B cell (primary cell): ENCODE measurements around the gene USP20. TPM values are rescaled to one million over a fixed set of nuclear protein-coding genes. Genes with fewer than 3 reads are reported as not detected.
"Not testable (repeated sequence)": the region's sequence is repeated elsewhere in the genome, so short reads cannot be mapped to it uniquely, and the experiment has no call there.

Experiments used
- ATAC-seq: fragments of 200-7000 bp; cut with Tn5 transposase; one replicate; pipeline ENCODE4 v1.10.0; 2021; ENCODE audit warnings: low read depth, mild to moderate bottlenecking, moderate number of reproducible peaks, moderate library complexity
- CTCF ChIA-PET: fragments of 350-600 bp; sonication (Branson Sonifier 250); formaldehyde crosslinking; loops from one replicate; lab custom pipeline; 2021; ENCODE audit warnings: antibody characterized with exemption, inconsistent platforms; lab: Charles Lee
- POLR2A ChIA-PET: fragments of 350-600 bp; sonication (Branson Sonifier 250); formaldehyde crosslinking; loops from one replicate; lab custom pipeline; 2021; ENCODE audit warnings: antibody characterized with exemption; lab: Charles Lee
- DNase-seq: peaks from one replicate; pipeline ENCODE4 v3.0.0; 2013
- H2AFZ ChIP-seq: 2 replicates; pipeline ENCODE4 v1.6.1; 2012; ENCODE audit warnings: mild to moderate bottlenecking, low read depth, low read length; ENCODE audit not compliant: insufficient read depth, poor library complexity, severe bottlenecking
- H3K27ac ChIP-seq, 2 donors: 1 replicate in 1 of 2; 2 replicates in 1 of 2; pipeline ENCODE4 v1.5.1; 2012 to 2013; ENCODE audit warnings: low read length in 2 of 2, mild to moderate bottlenecking in 2 of 2, moderate library complexity in 1 of 2
- H3K27me3 ChIP-seq, 4 experiments: fragments of 200-600 bp in 1 of 4; sonication (generic) in 1 of 4; replicated peaks in 1 of 4; 1 replicate in 2 of 4; 2 replicates in 2 of 4; pipeline versions ENCODE4 v1.6.1 to v1.7.0; 2013 to 2016; ENCODE audit warnings: low read length in 3 of 4, mild to moderate bottlenecking in 2 of 4, mixed read lengths in 1 of 4, moderate library complexity in 1 of 4; ENCODE audit not compliant: insufficient read depth in 4 of 4, control insufficient read depth in 3 of 4; ENCODE audit errors: control extremely low read depth in 1 of 4
- H3K36me3 ChIP-seq, 2 experiments: replicated peaks in 1 of 2; 1 replicate in 1 of 2; 2 replicates in 1 of 2; pipeline versions ENCODE4 v1.6.1 to v1.7.1; 2013; ENCODE audit warnings: low read length in 1 of 2; ENCODE audit not compliant: insufficient read depth in 2 of 2, control insufficient read depth in 1 of 2; ENCODE audit errors: control extremely low read depth in 1 of 2, extremely low read depth in 1 of 2
- H3K4me1 ChIP-seq, 2 donors: fragments of 200-600 bp in 1 of 2; sonication (generic) in 1 of 2; 1 replicate in 1 of 2; 2 replicates in 1 of 2; pipeline versions ENCODE4 v1.5.1 to v1.6.1; 2013 to 2017; ENCODE audit warnings: low read length in 2 of 2; ENCODE audit not compliant: control insufficient read depth in 2 of 2, insufficient read depth in 2 of 2
- H3K4me2 ChIP-seq: replicated peaks from 2 replicates; pipeline ENCODE3; 2012; ENCODE audit warnings: mild to moderate bottlenecking, low read depth, low read length; ENCODE audit not compliant: poor library complexity, severe bottlenecking
- H3K4me3 ChIP-seq, 5 experiments: fragments of 200-600 bp in 1 of 5; sonication (generic) in 1 of 5; 1 replicate in 3 of 5; 2 replicates in 2 of 5; pipeline versions ENCODE4 v1.5.1 to v1.7.0; 2011 to 2016; ENCODE audit warnings: low read length in 4 of 5, mild to moderate bottlenecking in 4 of 5, low read depth in 2 of 5, control low read depth in 1 of 5, moderate library complexity in 1 of 5; ENCODE audit not compliant: insufficient read depth in 1 of 5; ENCODE audit errors: control extremely low read depth in 1 of 5, extremely low read depth in 1 of 5
- H3K79me2 ChIP-seq: fragments of 200-600 bp; sonication (generic); one replicate; pipeline ENCODE4 v1.6.0; 2016; ENCODE audit warnings: low read length; ENCODE audit not compliant: control insufficient read depth, insufficient read depth
- H3K9ac ChIP-seq: fragments of 200-600 bp; sonication (generic); 2 replicates; pipeline ENCODE4 v1.6.1; 2017; ENCODE audit warnings: mild to moderate bottlenecking, low read length, moderate library complexity
- H3K9me3 ChIP-seq, 3 donors: one replicate each; pipeline versions ENCODE4 v1.6.1 to v1.7.1; 2013; ENCODE audit warnings: low read length in 2 of 3; ENCODE audit not compliant: control insufficient read depth in 2 of 3, insufficient read depth in 1 of 3; ENCODE audit errors: control extremely low read depth in 1 of 3
- H4K20me1 ChIP-seq: 2 replicates; pipeline ENCODE4 v1.6.0; 2012; ENCODE audit warnings: mild to moderate bottlenecking, low read length; ENCODE audit not compliant: insufficient read depth, control insufficient read depth, poor library complexity, severe bottlenecking
- H3K27ac Mint-ChIP-seq: one replicate; pipeline ENCODE4 v1.8.0; 2021; ENCODE audit warnings: mixed read lengths
- H3K27me3 Mint-ChIP-seq: one replicate; pipeline ENCODE4 v1.8.0; 2021; ENCODE audit warnings: mixed read lengths
- H3K4me1 Mint-ChIP-seq: one replicate; pipeline ENCODE4 v1.8.0; 2021; ENCODE audit warnings: mixed read lengths
- H3K4me3 Mint-ChIP-seq: one replicate; pipeline ENCODE4 v1.8.0; 2021; ENCODE audit warnings: mixed read lengths
- H3K9me3 Mint-ChIP-seq: one replicate; pipeline ENCODE4 v1.8.0; 2022; ENCODE audit warnings: mixed read lengths; ENCODE audit not compliant: insufficient read depth
- EZH2 ChIP-seq: IDR thresholded peaks from 2 replicates; pipeline ENCODE4 v1.6.1; 2012; ENCODE audit warnings: borderline replicate concordance, low read depth, mild to moderate bottlenecking, moderate library complexity, low read length; ENCODE audit not compliant: insufficient read depth, poor library complexity, severe bottlenecking
- WGBS: methylation state at CpG from one replicate; pipeline ENCODE4 v1.1.5; 2013; ENCODE audit warnings: missing lambda C conversion rate; ENCODE audit not compliant: insufficient coverage; 5-methylcytosine and 5-hydroxymethylcytosine counted together
- intact Hi-C: fragments of 100-400 bp; cut with micrococcal nuclease; formaldehyde crosslinking; loops from one replicate; pipeline ENCODE4 v1.10.0; 2022
- polyA plus RNA-seq: library from polyadenylated mRNA; depleted of rRNA; stranded (reverse); fragments of >200 nt; gene quantifications from 2 replicates; pipeline ENCODE4 v1.2.3, GENCODE V29; 2012
- total RNA-seq, 2 donors: library from RNA; stranded (reverse); fragments of 120-200 nt in 1 of 2; gene quantifications; 1 replicate in 1 of 2; 2 replicates in 1 of 2; pipeline versions ENCODE4 v1.2.3 to v1.2.4, GENCODE V29; 2013 to 2022

Gene USP20
- total and polyA plus RNA-seq, 2 donors (not counting 1 experiment from before 2014, with no cell fraction given): 49.5 to 72.6 TPM

DNA sequence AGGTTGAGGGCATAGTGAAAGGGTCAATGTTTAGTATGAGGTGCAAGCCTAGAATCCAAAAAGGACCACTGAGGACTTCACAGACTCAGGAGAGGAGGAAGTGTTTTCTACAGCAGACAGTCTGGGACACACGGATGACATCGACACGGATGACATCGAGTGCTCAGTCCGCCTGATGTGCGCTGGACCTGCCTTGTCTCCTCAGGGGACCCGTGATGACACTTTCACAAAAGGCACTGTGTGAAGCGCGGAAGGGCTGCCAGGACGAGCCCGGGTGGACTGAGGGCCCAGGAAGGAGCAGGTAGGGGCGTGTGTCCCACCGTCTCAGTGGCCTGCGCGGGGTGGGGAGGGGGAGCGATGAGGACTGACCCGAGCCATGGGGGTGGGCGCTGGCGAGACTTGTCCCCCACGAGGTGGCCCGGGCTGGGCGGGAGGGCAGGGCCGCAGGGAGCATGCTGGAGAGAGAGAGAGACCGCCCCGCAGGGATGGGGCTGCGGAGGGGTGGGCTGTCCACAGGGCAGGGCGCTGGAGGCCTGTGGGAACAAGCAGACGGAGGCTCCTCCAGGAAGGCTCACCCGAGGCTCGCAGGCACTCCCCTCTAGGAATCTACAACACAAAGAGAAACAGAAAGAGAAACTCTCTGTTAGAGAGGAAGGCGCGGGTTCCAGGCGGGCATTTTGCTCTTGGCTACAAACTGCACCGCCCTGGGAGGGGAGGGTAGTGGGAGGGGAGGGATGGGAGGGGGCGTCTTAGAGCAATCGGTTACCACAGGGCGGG is 54.9 kb downstream of the USP20 start:
- peaks cover 87% of the 10 kb centered on the region for H3K4me1 Mint-ChIP-seq
- H3K27me3 Mint-ChIP-seq: no peaks in the 10 kb centered on the region
- Histone ChIP-seq H2AFZ (peak overlapping the region; percentile 32), H3K27ac (peak overlapping the region; percentile 86 to 90), H3K9me3 (peaks cover 0 to 8% (median 0%) of the 10 kb centered on the region in 3 donors), H3K4me3 (peak overlapping the region in 4 of 5 experiments; percentile 2 to 41 (median 28)), H3K4me1 (peaks cover 76 to 95% of the 10 kb centered on the region in 2 donors), H4K20me1 (no peaks in the 10 kb centered on the region), H3K79me2 (peaks cover 26% of the 10 kb centered on the region), H3K36me3 (peaks cover 0 to 12% of the 10 kb centered on the region in 2 experiments), H3K4me2 (peak overlapping the region; percentile 99), H3K27me3 (no peaks in the 10 kb centered on the region), H3K9ac (peak overlapping the region; percentile 42)
- H3K9me3 Mint-ChIP-seq: no peaks in the 10 kb centered on the region
- peak overlapping the region; percentile 97 for H3K27ac Mint-ChIP-seq
- DNase-seq (peak; percentile 71), ATAC-seq (no peak)
- no peak for TF ChIP-seq EZH2
- ChIA-PET CTCF (interaction anchor here (0.7 to 2.0 kb wide), 4 partner anchors 7 to 172 kb away, joined by 3 to 7 read pairs (median 4); no protein-coding TSS in a partner anchor), POLR2A (interaction anchor here (0.5 to 2.3 kb wide), 7 partner anchors 26 to 245 kb away, joined by 3 to 18 read pairs (median 4); no protein-coding TSS in a partner anchor)
- WGBS: 52% methylated on average over 30 of the region's 37 CpGs
- intact Hi-C loops: loop anchor here (2.0 to 5.0 kb wide), 3 partner anchors 42 to 749 kb away; no protein-coding TSS in a partner anchor
- peak overlapping the region; percentile 95 for H3K4me3 Mint-ChIP-seq

DNA sequence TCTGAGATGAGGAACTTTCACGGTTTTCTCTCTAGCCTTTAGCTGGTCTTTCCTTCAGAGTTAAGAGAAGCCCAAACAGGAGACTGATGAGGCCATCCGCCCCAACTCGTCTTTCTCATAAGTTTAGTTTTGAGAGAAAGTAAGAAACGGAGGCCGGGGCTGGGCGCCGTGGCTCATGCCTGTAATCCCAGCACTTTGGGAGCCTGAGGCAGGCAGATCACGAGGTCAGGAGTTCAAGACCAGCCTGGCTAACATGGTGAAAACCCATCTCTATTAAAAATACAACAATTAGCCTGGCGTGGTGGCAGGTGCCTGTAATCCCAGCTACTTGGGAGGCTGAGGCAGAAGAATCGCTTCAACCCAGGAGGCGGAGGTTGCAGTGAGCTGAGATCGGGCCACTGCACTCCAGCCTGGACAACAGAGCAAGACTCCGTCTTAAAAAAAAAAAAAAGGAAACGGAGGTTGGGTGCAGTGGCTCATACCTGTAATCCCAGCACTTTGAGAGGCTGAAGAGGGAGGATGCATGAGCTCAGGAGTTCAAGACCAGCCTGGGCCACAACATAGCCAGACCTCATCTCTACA is 55.6 kb downstream of the USP20 start:
- not testable (repeated sequence) for ATAC-seq

More for the DNA sequence above, 55.6 kb downstream of the USP20 start:
- H4K20me1 ChIP-seq, CTCF ChIA-PET, H3K9me3 Mint-ChIP-seq, H3K27me3 Mint-ChIP-seq, DNase-seq, intact Hi-C loops, H3K9me3 ChIP-seq, H3K27me3 ChIP-seq: not testable (repeated sequence)
- WGBS: 46% methylated on average over 12 of the region's 14 CpGs
- peak overlapping the region; percentile 86 to 90 for H3K27ac ChIP-seq
- POLR2A ChIA-PET: interaction anchor here (0.6 to 0.7 kb wide), 3 partner anchors 26 to 244 kb away, joined by 4 read pairs; no protein-coding TSS in a partner anchor
- H3K4me2 ChIP-seq: peak overlapping the region; percentile 99
- H3K27ac Mint-ChIP-seq: peak overlapping the region; percentile 97
- peaks cover 0 to 18% of the 10 kb centered on the region in 2 experiments for H3K36me3 ChIP-seq
- peak overlapping the region; percentile 95 for H3K4me3 Mint-ChIP-seq
- peak overlapping the region; percentile 32 for H2AFZ ChIP-seq
- peaks cover 84% of the 10 kb centered on the region for H3K4me1 Mint-ChIP-seq
- peak overlapping the region in 4 of 5 experiments; percentile 2 to 41 (median 28) for H3K4me3 ChIP-seq
- H3K4me1 ChIP-seq: peaks cover 72 to 91% of the 10 kb centered on the region in 2 donors
- peaks cover 19% of the 10 kb centered on the region for H3K79me2 ChIP-seq
- H3K9ac ChIP-seq: peak overlapping the region; percentile 42
